OCI-LY1 (cell line): ENCODE measurements around the gene DLX2.

ENCODE experiments used
- H2AFZ ChIP-seq: fragments of 200-600 bp; sonication (generic), shearing (Covaris generic); 2 replicates; pipeline ENCODE4 v1.6.0; 2014; ENCODE audit warnings: antibody characterized with exemption, mild to moderate bottlenecking, low read length
- H3F3A ChIP-seq: fragments of 200-600 bp; sonication (generic), shearing (Covaris generic); 2 replicates; pipeline ENCODE4 v1.6.0; 2014; ENCODE audit warnings: mild to moderate bottlenecking, antibody characterized with exemption, low read length, moderate library complexity; ENCODE audit not compliant: insufficient read depth
- H3K27ac ChIP-seq: fragments of 200-600 bp; sonication (generic); 2 replicates; pipeline ENCODE4 v1.5.1; 2014; ENCODE audit warnings: low read length, mixed run types, mild to moderate bottlenecking, low read depth; ENCODE audit not compliant: poor library complexity, severe bottlenecking
- H3K27me3 ChIP-seq: fragments of 200-600 bp; sonication (generic); 2 replicates; pipeline ENCODE4 v1.6.0; 2014; ENCODE audit warnings: antibody characterized with exemption, mild to moderate bottlenecking, low read length, moderate library complexity; ENCODE audit not compliant: insufficient read depth
- H3K36me3 ChIP-seq: fragments of 200-600 bp; sonication (generic); 2 replicates; pipeline ENCODE4 v1.6.1; 2014; ENCODE audit warnings: mild to moderate bottlenecking, antibody characterized with exemption, low read length, moderate library complexity, mixed read lengths; ENCODE audit not compliant: insufficient read depth
- H3K4me1 ChIP-seq: fragments of 200-600 bp; sonication (generic); 2 replicates; pipeline ENCODE4 v1.5.1; 2014; ENCODE audit warnings: mild to moderate bottlenecking, low read length, moderate library complexity; ENCODE audit not compliant: insufficient read depth, severe bottlenecking
- H3K4me2 ChIP-seq: fragments of 200-600 bp; sonication (generic), shearing (Covaris generic); 2 replicates; pipeline ENCODE4 v1.6.1; 2014; ENCODE audit warnings: low read length
- H3K4me3 ChIP-seq: fragments of 200-600 bp; sonication (generic); 2 replicates; pipeline ENCODE4 v1.5.1; 2014; ENCODE audit warnings: low read length, low read depth, mild to moderate bottlenecking, mixed read lengths; ENCODE audit not compliant: poor library complexity, severe bottlenecking
- H3K79me2 ChIP-seq: fragments of 200-600 bp; shearing (Covaris generic); 2 replicates; pipeline ENCODE4 v1.6.1; 2016; ENCODE audit warnings: mixed run types, low read length, mixed read lengths; ENCODE audit not compliant: insufficient read depth
- H3K9ac ChIP-seq: fragments of 200-600 bp; sonication (generic), shearing (Covaris generic); 2 replicates; pipeline ENCODE4 v1.6.1; 2014; ENCODE audit warnings: mild to moderate bottlenecking, low read length, mixed read lengths
- H3K9me2 ChIP-seq: fragments of 200-600 bp; sonication (generic), shearing (Covaris generic); 2 replicates; pipeline ENCODE4 v1.6.1; 2014; ENCODE audit warnings: low read depth, mild to moderate bottlenecking, low read length, mixed read lengths
- H3K9me3 ChIP-seq: fragments of 200-600 bp; shearing (Covaris generic); 2 replicates; pipeline ENCODE4 v1.6.1; 2014; ENCODE audit warnings: low read length, mixed read lengths
- H4K20me1 ChIP-seq: fragments of 200-600 bp; sonication (generic), shearing (Covaris generic); 2 replicates; pipeline ENCODE4 v1.6.0; 2016; ENCODE audit warnings: mild to moderate bottlenecking, low read length; ENCODE audit not compliant: insufficient read depth
- CTCF ChIP-seq: fragments of 200-600 bp; sonication (generic), shearing (Covaris generic); IDR thresholded peaks from 2 replicates; pipeline ENCODE4 v1.5.1; 2017; ENCODE audit warnings: mild to moderate bottlenecking, antibody characterized with exemption, low read length, moderate library complexity, mixed read lengths
- EZH2 ChIP-seq: fragments of 200-600 bp; sonication (generic), shearing (Covaris generic); IDR thresholded peaks from 2 replicates; pipeline ENCODE4 v1.8.0; 2017; ENCODE audit warnings: borderline replicate concordance, mixed run types, mild to moderate bottlenecking, antibody characterized with exemption, low read length, moderate library complexity, mixed read lengths

Gene DLX2

DNA sequence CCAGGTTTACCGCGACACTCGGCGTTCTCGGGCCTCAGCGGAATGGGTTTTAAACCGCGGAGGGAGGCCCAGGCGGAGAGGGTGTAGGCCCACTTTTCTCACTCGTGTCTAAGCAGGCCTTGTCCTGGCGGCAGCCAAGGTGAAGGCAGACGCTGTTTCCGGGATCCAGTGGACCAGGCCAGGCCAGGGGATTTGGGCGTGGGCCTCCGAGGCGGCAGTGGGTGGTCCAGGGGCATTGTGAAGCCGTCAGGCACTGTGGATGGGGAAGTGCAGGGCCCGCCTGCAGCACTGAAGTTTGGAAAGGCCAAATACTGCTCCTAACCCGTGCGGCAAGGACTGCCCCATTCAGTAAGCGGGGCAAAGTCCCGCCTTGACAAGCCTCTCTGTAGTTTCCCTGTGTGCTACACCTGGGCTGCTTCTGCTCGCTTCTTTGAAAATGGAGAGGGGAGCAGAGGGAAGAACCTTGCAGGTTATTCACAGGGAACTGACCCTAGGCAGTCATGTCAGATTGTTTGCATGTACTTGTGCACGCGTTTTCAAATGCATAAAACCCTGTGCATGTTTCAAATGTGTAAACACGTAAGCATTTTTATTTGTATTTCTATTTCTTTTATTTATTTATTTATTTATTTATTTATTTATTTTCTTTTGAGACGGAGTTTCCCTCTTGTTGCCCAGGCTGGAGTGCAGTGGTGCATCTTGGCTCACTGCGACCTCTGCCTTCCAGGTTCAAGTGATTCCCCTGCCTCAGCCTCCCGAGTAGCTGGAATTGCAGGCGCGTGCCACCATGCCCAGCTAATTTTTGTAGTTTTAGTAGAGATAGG, 7.5 kb upstream of the DLX2 start:
- H3K27ac ChIP-seq, result no peak overlapping the region
- no peak overlapping the region for H3K9ac ChIP-seq
- H3K79me2 ChIP-seq, result no peaks in the 10 kb centered on the region
- peaks cover 4% of the 10 kb centered on the region for H3K4me1 ChIP-seq
- H2AFZ ChIP-seq, result no peak overlapping the region
- H4K20me1 ChIP-seq, result no peaks in the 10 kb centered on the region
- H3K27me3 ChIP-seq, result no peaks in the 10 kb centered on the region
- H3K36me3 ChIP-seq, result no peaks in the 10 kb centered on the region
- H3K4me3 ChIP-seq, result no peak overlapping the region
- no peak overlapping the region for H3K4me2 ChIP-seq
- no peak for TF ChIP-seq CTCF
- no peak for TF ChIP-seq EZH2
- no peaks in the 10 kb centered on the region for H3K9me3 ChIP-seq
- H3K9me2 ChIP-seq, result no peaks in the 10 kb centered on the region
- no peaks in the 10 kb centered on the region for H3F3A ChIP-seq

GRCh38 chr2:172109256-172109987, 6.7 kb upstream of the DLX2 start:
- Histone ChIP-seq H3F3A (no peaks in the 10 kb centered on the region), H3K4me2 (no peak overlapping the region), H2AFZ (no peak overlapping the region), H3K4me1 (peaks cover 4% of the 10 kb centered on the region), H3K79me2 (no peaks in the 10 kb centered on the region), H3K9me2 (no peaks in the 10 kb centered on the region), H4K20me1 (no peaks in the 10 kb centered on the region), H3K9ac (no peak overlapping the region), H3K36me3 (no peaks in the 10 kb centered on the region), H3K27me3 (no peaks in the 10 kb centered on the region), H3K4me3 (no peak overlapping the region), H3K27ac (no peak overlapping the region), H3K9me3 (no peaks in the 10 kb centered on the region)
- TF ChIP-seq EZH2 (no peak), CTCF (no peak)

- Histone ChIP-seq H3K36me3 (no peaks in the 10 kb centered on the region), H3K9me3 (no peaks in the 10 kb centered on the region), H3K9me2 (no peaks in the 10 kb centered on the region), H3K27me3 (no peaks in the 10 kb centered on the region), H3K4me2 (no peak overlapping the region), H4K20me1 (no peaks in the 10 kb centered on the region), H3F3A (no peaks in the 10 kb centered on the region), H3K4me1 (peaks cover 11% of the 10 kb centered on the region), H3K4me3 (no peak overlapping the region), H3K27ac (no peak overlapping the region), H3K79me2 (no peaks in the 10 kb centered on the region), H2AFZ (no peak overlapping the region), H3K9ac (no peak overlapping the region)
- TF ChIP-seq EZH2, result no peak
- TF ChIP-seq CTCF, result no peak
Observed at GRCh38 chr2:172108587-172108930, 5.9 kb upstream of the DLX2 start.
